Suppressor macrophage (primary cell): ENCODE data around the gene CELF2.
A peak's percentile ranks its signal among the peaks of the same experiment; 100 is the strongest.

Experiments used
- DNase-seq, 4 experiments: peaks; one replicate each; pipeline ENCODE4 v3.0.0-alpha.2; 2020 to 2022

CELF2 gene

DNA sequence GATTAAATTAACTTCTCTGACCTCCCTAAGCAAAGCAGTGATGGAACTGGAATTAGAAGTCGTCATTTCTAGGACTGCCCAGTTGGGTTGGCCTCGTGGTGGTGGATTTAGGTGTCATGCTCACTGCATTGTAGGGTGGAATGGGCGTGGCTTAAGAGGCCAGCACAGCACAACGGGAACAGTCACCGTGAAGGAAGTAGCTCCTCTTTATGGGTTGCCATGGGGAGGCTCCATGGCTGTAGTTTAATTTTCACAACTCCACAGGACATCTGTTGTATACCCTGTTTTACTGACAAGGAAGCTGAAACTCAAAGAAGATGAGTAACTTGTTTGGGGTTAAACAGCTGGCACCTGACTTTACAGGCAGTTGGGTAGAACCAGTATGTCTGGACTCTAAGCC lies 208.3 kb downstream of the CELF2 start:
- DNase-seq, result peak; percentile 81 to 90 (median 85)

GRCh38 chr10:11227103-11227502 lies 209.4 kb downstream of the CELF2 start:
- DNase-seq, result peak in 1 of 4 experiments; percentile 31

- no peak for DNase-seq
Measured at GRCh38 chr10:11229893-11230292, 212.2 kb downstream of the CELF2 start.

DNA sequence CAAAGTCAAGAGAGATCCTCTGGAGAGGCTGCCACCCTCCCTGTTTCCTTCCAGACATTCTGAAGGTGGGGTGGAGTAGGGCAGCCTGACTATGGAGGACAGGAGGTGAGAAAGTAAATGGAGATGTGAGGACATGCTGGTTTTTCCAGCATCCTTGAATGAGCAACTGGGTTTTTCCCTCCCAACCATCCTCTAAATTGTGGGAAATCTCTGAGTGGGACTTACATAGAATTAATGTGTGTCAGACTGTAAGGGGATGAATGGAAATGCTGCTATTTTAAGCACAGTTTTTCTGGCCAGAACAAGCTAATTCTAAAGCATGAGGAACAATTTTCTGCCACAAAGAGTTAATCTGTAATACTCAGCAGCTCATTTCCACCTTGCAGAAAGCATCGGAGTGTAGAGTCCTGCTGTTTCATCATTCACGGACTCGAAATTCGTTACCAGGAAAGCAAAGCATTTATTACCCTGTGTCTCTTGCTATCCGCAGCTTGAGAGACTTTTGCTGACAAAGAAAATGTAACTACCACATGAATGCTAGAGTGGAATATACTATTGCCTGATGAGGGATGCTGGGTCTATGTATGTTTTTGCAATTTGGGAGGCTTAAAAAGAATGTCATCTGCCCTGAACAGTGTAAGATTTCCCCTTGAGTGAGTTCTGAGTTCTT lies 213.0 kb downstream of the CELF2 start:
- DNase-seq, result no peak

DNA sequence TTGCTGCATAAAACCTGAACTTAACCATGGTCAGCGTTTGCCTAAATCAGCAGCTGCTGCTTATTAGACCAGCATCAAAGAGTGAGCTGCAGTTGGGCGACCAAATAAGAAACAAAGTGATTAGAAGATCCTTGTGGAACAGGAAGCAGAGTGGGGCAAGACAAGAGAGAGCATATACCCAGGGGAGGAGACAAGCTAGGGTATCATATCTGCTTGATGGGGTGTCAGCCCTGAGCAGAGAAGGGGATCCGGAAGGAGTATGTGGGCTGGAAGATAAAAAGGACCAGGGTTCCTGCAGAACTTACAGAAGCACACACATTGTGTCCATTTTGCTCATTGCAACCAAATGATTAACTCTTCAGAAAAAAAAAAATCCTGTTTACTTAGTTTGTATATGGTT lies 213.6 kb downstream of the CELF2 start:
- no peak for DNase-seq

DNA sequence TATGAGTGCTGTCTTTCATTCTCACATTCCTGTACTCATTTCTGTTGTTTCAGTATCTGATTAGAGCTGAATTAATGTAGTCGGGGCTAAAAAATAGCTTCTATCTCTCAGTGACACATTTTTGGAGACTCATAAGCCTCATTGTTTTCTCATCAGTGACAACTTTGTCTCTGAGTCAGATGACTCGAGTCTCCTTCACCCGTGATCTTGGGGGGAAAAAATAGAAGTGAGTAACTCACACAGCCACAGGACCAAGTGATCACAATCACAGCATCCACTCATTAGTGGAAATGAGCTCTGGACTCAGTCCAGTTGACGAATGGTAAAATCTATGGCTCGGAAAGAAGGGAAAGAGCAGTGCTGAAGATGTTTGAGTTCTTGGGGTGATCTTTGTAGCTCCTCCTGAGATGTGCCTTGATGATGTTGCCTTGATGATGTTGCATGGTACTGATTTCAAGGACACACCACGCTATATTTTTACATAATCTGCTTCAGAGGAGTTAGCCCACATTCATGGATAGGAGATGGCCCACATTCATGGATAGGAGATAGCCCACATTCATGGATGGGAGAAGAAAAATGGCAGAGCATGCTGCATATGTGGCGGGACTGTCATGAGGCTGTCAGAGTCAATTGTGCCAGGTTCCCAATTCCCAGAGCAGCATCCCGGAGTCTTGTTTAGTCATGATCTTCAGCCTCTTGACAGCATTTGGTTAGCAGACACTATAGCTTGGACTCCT lies 214.7 kb downstream of the CELF2 start:
- peak in 2 of 4 experiments; percentile 10 to 15 for DNase-seq

DNA sequence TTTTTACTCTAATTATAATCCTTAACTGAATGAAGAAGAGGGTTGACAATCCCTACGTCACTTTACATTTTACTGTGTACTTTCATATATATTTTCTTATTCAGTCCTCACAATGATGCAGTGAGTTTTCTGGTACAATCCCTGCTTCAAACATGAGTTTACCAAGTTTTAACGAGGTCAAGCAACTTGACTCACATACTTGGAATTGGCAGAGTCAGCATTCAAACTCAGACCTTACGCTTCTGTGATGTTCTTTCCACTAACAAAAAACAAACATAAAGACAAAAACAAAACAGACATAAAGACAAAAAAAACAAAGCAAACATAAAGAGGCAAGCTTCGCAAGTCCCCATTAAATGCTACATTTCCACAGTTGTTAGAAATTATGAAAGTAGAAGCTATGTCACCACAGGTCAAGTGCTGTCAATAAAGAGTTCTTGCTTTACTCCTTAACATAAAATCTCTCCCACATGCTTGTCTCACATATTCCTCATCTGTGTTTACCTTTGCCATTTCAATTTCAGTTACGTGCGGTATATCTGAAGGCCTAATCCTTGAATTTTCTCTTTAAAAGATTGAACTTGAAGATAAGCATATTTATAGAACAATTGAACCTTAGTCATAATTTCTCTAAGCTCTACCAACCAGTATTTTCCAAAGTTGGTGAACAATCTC lies 217.3 kb downstream of the CELF2 start:
- no peak for DNase-seq

GRCh38 chr10:11235771-11236170 lies 218.1 kb downstream of the CELF2 start:
- no peak for DNase-seq

DNA sequence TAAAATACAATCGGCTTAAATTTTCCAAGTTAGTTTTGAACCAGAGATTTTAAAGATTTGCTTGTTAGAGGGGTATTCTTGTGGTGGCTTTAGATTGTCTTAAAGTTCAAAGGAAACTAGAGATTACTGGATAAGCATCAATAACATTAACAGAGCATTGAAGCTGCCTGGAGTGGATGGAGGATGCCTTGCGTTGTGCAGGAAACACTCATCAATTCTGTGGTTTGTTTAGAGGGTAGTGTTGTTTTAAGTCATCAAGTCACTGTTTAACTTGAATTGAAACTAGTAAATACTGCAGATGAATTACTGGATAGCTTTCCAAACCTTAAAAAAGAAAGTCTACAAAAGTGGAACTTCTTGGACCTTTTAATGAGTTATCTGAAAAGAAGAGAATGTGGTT lies 218.6 kb downstream of the CELF2 start:
- no peak for DNase-seq

DNA sequence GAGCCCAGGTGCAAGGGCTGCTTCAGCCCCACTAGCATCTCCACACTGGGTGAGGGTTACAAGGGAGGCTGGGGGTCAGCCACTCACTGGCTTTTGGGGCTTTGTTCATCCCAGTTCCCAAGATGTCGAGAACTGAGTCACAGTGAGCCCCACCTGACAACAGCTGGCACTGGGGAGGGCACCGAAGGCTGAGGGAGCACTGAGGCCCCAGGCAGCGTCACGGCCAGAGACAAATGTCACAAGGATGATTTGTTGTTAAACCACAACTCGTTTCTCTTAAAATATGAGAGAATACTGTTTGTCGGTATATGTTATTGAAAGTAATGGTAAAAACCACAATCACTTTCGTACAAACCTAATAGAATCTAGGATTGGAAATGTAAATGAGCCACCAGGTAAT lies 219.9 kb downstream of the CELF2 start:
- no peak for DNase-seq

- DNase-seq, result no peak
Measured at GRCh38 chr10:11238893-11239292, 221.2 kb downstream of the CELF2 start.

GRCh38 chr10:11240641-11241040 lies 223.0 kb downstream of the CELF2 start:
- no peak for DNase-seq

DNA sequence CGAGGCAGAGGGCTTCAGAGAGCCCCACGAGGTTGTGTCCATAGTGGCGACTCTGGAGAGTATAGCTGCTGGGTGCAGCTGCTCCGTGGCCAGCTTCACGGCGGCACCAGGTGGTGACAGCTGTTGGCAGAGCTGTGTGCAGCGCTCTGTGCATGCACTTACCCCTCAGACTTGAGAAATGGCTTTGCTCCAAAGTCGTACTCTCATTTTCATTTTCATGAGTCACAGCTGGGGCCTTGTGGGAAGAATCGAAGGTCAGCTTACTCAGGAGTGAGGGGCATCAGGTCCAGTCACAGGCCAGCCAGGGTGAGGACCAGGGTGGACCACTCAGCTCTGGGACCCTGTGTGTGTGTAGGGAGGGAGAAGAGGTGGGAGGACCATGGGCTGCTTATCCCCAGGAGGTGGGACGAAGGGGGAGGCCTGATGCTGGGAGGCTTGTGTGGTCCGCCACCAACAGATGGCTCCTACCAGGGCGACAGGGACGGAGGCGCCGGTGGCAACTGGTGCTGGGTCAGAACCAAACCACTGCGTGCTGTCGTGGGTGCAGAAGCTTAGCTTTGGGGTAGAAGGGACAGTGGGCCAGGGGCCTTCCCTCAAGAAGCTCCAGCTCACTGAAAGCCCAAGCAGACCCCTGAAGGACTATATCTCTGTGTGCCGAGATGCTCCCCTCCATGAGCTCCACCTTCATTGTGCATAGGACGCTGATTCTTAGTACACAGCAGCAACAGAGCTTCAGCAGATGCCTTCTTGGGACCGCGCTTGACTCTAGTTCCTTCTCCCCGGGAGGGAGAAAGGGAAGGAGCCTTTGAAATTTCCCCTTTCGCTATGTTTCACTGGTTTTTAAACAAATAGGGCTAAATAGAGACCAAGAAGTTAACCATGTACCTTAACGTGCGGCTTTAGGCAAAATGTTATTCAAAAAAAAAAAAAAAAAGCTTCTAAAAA lies 225.0 kb downstream of the CELF2 start:
- DNase-seq, result peak; percentile 49 to 74 (median 69)

- DNase-seq, result no peak
Measured at GRCh38 chr10:11243425-11244222, 226.0 kb downstream of the CELF2 start.

- peak; percentile 27 to 76 (median 62) for DNase-seq
Measured at GRCh38 chr10:11245095-11245479, 227.4 kb downstream of the CELF2 start.

DNA sequence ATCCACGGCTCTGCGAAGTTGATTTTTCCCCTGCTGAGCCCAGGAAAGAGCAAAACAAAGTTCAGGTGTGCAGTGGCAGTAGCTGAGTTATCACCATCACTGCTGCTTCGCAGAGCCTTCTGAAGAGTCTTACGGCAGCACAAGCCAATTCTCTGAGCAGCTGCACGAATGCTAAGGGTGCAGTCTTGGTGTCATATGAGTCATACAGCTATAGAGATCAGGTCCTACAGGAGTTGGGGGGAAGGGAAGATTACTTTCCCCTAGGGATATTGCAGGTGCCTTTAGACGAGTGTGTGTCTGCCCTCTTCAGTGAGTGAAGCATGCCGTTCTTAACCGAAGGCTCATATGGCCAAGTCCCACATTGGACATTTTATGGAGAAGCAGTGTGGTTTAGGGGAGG lies 227.8 kb downstream of the CELF2 start:
- peak in 1 of 4 experiments; percentile 21 for DNase-seq

DNA sequence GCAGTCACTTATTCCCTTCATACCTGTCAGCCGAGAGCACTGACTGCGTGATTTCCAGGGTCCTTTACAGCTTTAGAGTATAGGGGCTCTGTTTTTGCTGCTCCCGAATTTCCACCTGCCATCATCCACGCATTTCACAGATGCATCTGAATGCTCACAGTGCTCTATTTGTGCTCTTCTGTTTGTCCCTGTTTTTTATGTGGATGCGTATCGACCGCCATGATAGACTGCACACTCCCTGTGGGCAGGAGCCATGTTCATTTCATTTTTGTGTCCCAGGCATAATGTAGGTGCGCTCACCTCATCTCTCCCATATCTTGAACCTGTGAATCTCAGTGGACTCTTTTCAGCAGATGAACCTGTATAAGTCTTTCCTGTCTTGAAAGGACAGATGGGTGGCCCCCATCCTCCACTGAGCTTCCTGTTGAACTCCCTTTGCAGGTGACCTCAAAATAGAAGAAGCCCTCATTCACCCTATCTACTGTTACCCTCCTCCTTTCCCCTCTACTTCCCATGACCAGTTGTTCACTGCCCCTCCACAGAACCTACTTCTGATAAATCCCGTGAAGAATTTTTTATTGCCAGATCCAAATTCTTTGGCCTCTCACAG lies 228.4 kb downstream of the CELF2 start:
- DNase-seq, result no peak

DNA sequence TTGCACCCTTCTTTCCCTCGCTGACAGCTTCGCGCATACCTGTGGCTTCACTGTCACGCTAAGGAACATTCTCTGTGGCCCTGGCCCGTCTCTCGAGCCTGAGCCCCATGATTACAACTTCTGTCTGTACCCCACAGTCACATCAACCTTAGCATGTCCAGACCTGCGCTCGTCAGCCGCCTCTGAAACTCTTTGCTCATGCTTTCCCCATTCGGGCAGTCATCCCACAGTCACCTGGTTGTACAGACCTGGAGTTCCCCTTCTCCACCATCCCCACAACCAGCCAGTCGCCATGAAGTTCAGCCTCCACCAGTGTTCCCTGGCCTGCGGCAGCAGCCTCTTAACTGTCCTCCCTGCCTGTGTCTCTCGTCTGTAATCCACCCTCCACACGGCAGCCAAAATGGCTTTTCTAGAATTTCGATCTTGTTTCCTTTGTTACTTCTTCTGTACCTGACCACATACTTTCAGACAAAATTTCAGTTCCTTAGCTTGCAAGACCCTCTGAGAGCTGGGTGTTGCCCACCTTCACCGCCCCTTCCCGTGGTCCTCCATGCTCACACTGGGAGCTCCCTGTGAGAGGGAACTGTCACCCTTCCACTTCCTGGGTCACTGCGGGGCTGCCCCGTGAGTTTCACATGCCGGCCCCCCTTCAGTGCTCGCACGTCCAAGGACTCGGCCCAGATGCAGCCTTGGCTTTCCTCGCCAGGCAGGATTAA lies 229.2 kb downstream of the CELF2 start:
- DNase-seq, result no peak

GRCh38 chr10:11249152-11249807 lies 231.6 kb downstream of the CELF2 start:
- DNase-seq, result no peak

DNA sequence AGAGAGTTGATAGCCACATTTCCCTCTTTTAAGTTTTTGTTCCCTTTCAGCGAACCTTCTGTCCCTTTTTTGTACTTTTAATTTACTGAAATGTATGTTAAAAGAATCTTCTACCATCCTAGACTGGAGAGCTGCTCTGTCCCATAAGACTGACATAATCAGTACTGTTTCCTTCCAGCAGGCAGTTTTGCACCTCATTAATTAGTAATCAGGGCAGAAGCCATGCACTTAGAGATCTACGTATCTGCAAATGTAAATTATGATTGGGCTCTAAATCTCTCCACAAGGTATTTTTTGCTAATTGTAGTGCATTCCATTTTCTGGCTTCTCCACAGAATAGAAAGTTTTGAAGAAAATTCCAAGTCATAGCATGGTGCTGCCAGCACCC lies 232.1 kb downstream of the CELF2 start:
- DNase-seq, result no peak
